Measurements from ENCODE around the gene USH1C.
A peak's percentile ranks its signal among the peaks of the same experiment; 100 is the strongest.

The USH1C gene

DNA sequence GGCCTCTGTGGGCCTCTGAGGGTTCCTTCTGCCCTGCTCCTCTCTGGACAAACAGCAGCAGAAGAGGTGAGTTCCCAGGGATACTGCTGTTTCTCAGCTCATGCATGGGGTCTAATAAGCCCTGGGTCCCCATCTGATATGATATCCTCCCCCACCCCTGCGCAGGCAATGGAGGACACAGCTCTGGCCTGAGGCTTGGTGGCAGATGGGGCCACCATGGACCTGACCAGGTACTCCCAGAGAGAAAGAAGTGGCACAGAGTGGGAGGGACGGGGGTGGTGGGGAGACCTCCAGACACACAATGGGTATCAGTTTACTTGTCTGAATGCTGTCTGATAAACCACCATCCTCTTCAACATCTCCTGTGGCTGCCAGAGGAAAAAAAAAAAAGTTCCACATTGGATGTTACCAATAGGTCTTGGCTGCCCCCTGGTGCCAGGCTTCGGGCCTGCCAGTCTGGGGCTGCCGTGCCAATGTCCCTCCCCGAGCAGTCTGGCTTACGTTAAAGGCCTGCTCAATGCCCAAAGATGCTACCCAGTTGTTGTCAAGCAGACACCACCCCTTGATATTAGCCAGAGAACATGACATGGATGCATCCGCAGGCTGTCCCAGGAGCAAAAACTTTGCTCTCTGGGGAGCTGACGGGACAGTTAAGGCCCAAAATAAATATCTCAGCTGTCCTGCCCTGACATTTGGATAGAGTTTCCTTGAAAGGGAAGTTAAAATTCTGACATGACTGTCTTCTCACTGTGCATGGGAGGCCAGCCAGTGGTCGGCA, 39.7 kb downstream of the USH1C start:
- peak; percentile 73 for DNase-seq (ENCODE audit: low read depth)
- TF ChIP-seq, protein P1, sequence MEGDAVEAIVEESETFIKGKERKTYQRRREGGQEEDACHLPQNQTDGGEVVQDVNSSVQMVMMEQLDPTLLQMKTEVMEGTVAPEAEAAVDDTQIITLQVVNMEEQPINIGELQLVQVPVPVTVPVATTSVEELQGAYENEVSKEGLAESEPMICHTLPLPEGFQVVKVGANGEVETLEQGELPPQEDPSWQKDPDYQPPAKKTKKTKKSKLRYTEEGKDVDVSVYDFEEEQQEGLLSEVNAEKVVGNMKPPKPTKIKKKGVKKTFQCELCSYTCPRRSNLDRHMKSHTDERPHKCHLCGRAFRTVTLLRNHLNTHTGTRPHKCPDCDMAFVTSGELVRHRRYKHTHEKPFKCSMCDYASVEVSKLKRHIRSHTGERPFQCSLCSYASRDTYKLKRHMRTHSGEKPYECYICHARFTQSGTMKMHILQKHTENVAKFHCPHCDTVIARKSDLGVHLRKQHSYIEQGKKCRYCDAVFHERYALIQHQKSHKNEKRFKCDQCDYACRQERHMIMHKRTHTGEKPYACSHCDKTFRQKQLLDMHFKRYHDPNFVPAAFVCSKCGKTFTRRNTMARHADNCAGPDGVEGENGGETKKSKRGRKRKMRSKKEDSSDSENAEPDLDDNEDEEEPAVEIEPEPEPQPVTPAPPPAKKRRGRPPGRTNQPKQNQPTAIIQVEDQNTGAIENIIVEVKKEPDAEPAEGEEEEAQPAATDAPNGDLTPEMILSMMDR (IDR thresholded peaks at IDR 0.05; ENCODE audit: insufficient read depth, low read depth, low read length, missing control alignments), result peak; percentile 89
- no peak overlapping the region for H3K4me3 ChIP-seq (ENCODE audit: low read depth, low read length)

DNA sequence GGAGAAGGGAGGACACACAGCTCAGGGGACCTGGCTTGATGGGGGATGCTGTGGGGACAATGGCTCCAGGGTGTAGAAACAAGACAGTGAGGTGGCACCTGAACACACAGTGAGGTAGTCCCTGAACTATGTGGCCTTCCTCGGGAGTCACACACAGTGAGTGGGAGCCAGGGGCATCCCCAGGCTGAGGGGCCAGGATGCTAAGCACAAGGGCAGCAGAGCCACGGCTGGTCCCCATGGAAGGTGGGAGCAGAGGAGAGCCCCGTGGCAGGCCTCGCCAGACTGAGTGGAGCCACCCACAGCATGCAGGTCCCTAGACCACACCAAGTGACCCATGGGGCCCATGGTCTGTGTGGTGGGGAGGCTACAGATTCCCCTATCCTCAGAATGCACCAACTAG, 41.6 kb downstream of the USH1C start:
- TF ChIP-seq, protein P1 (IDR thresholded peaks at IDR 0.05; ENCODE audit: insufficient read depth, low read depth, low read length, missing control alignments), result no peak
- H3K4me3 ChIP-seq (ENCODE audit: low read depth, low read length), result no peak overlapping the region
- no peak for DNase-seq (ENCODE audit: low read depth)

DNA sequence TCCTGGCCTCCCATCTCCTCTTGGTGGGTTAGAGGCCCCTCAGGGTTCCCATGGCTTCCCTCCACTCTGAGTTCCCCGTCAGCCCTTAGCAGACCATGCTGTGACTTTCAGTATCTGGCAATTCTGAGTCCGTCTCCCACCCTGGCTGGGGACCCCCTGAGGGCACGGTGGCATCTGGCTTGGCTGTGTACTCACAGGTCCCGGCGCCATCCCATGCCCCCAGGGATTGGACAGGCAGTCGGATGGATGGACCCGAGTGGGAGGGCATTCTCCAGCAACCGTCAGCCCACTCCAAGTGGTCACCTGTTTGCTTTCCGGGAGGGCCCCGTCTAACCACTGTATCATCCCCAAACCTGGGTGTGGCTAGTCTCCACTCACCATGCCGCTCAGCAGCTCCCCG, 43.5 kb downstream of the USH1C start:
- H3K4me3 ChIP-seq (ENCODE audit: low read depth, low read length), result no peak overlapping the region
- no peak for DNase-seq (ENCODE audit: low read depth)
- TF ChIP-seq, protein P1 (IDR thresholded peaks at IDR 0.05; ENCODE audit: insufficient read depth, low read depth, low read length, missing control alignments), result no peak

DNA sequence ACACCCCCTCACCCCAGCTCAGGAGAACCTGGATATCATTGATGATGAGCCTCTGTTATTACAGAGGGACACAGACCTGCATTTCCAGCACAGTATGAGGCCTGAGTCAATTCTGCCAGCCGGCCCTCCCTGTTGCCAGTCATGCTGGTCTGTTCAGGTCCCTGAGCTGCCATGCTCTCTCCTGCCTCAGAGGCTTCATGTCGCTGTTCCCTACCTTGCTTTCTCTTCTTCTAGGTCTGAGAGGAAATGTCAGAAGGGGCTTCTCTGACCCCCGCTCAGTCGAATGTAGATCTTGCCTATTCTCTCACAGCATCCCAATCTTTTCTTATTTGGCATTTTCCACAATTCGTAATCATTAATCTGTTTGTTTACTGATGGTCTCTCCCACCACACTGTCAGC, 45.7 kb downstream of the USH1C start:
- H3K4me3 ChIP-seq (ENCODE audit: low read depth, low read length), result no peak overlapping the region
- TF ChIP-seq, protein P1 (IDR thresholded peaks at IDR 0.05; ENCODE audit: insufficient read depth, low read depth, low read length, missing control alignments), result peak; percentile 43
- DNase-seq (ENCODE audit: low read depth), result peak; percentile 19

DNA sequence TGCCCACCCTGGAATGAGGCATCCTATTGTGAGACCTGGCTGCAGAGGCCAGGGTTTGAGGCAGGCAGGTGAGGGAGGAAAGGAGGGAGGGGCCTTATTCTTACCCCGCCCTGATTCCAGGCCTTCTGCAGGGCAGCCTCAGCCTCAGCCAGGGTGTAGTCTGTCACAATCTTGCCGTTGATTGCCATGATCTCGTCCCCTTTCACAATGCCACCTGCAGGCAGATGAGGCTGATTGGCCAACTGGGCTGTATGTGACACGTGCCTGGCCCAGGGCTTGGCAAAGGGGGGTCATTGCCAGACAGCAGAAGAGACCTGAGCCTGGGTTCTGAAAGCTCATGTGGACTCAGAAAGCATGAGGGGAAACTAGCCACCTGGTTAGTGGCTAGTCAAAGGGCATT, 46.2 kb downstream of the USH1C start:
- TF ChIP-seq, protein P1 (IDR thresholded peaks at IDR 0.05; ENCODE audit: insufficient read depth, low read depth, low read length, missing control alignments), result no peak
- no peak for DNase-seq (ENCODE audit: low read depth)

DNA sequence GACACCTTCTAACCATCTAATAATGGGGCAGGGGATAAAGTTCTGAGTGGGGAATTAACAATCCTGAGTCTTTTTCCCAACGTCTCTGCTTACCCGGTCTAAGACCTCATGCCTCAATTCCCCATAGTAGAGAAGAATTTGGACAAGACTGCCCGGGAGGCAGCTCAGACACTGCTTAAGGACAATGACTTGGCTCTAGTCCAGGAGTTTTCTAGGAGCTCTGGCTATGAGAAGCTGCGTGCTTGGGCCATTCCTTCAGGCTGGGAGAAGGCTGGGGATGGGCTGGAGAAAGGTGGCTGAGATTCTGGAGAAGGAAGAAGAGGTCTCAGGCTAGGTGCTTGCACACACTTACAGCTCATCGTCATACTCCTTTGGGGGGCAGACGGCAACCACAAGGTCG, 47.8 kb downstream of the USH1C start:
- no peak for DNase-seq (ENCODE audit: low read depth)
- no peak overlapping the region for H3K4me3 ChIP-seq (ENCODE audit: low read depth, low read length)
- TF ChIP-seq, protein P1 (IDR thresholded peaks at IDR 0.05; ENCODE audit: insufficient read depth, low read depth, low read length, missing control alignments), result no peak

More for the DNA sequence above, 46.2 kb downstream of the USH1C start:
- no peak overlapping the region for H3K4me3 ChIP-seq (ENCODE audit: low read depth, low read length)

DNA sequence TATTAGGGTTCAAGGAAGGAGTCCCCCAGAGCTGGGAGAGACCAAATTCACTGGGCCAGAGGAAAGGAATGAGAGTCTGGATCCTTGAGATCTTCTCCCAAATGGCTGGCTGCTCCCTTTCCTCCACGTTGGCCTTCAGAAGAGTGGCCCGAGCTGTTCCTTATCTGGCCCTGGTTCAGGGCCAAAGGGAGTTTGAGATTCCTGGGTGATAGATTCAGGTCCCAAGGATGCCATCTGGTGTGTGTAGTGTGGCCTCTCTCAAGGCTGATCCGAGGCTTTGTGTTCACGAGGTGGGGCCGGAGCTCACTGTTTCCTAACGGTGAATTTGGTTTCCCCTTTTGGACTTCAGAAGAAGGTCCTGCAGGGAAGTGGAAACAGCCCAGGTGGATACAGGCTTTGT, 50.2 kb downstream of the USH1C start:
- no peak overlapping the region for H3K4me3 ChIP-seq (ENCODE audit: low read depth, low read length)
- no peak for DNase-seq (ENCODE audit: low read depth)
- TF ChIP-seq, protein P1 (IDR thresholded peaks at IDR 0.05; ENCODE audit: insufficient read depth, low read depth, low read length, missing control alignments), result no peak

Measured in GM12865 (cell line).